Loucy (cell line): ENCODE measurements around the gene WHRN.
A peak's percentile ranks its signal among the peaks of the same experiment; 100 is the strongest.

Experiments
- H2AFZ ChIP-seq: fragments of 200-600 bp; sonication (generic); 2 replicates; pipeline ENCODE4 v1.6.0; 2016; ENCODE audit warnings: antibody characterized with exemption, mild to moderate bottlenecking, low read length, moderate library complexity
- H3F3A ChIP-seq: fragments of 200-600 bp; 2 replicates; pipeline ENCODE4 v1.6.0; 2016; ENCODE audit warnings: antibody characterized with exemption, low read depth, mild to moderate bottlenecking
- H3K27me3 ChIP-seq: fragments of 200-600 bp; sonication (generic); 2 replicates; pipeline ENCODE4 v1.6.1; 2014; ENCODE audit warnings: low read length, mild to moderate bottlenecking; ENCODE audit not compliant: insufficient read depth, poor library complexity, severe bottlenecking
- H3K36me3 ChIP-seq: fragments of 200-600 bp; sonication (generic); 2 replicates; pipeline ENCODE4 v1.6.1; 2016; ENCODE audit warnings: low read length; ENCODE audit not compliant: insufficient read depth
- H3K4me1 ChIP-seq: fragments of 200-600 bp; sonication (generic); 2 replicates; pipeline ENCODE4 v1.5.1; 2014; ENCODE audit warnings: low read length, mild to moderate bottlenecking; ENCODE audit not compliant: insufficient read depth, poor library complexity, severe bottlenecking
- H3K4me2 ChIP-seq: fragments of 200-600 bp; sonication (generic); 2 replicates; pipeline ENCODE4 v1.6.0; 2014; ENCODE audit warnings: antibody characterized with exemption, low read length, low read depth, mild to moderate bottlenecking; ENCODE audit not compliant: poor library complexity, severe bottlenecking
- H3K4me3 ChIP-seq: fragments of 200-600 bp; sonication (generic); 2 replicates; pipeline ENCODE4 v1.5.1; 2014; ENCODE audit warnings: low read length, mild to moderate bottlenecking, mixed read lengths; ENCODE audit not compliant: poor library complexity, severe bottlenecking
- H3K79me2 ChIP-seq: fragments of 200-600 bp; sonication (generic); 2 replicates; pipeline ENCODE4 v1.6.1; 2014; ENCODE audit warnings: low read length; ENCODE audit not compliant: insufficient read depth
- H3K9ac ChIP-seq: fragments of 200-600 bp; sonication (generic); 2 replicates; pipeline ENCODE4 v1.6.0; 2014; ENCODE audit warnings: mild to moderate bottlenecking, low read depth, low read length, moderate library complexity; ENCODE audit not compliant: poor library complexity, severe bottlenecking
- H3K9me2 ChIP-seq: fragments of 200-600 bp; sonication (generic); replicated peaks from 2 replicates; pipeline ENCODE4 v1.6.1; 2016; ENCODE audit warnings: low read depth, low read length, mixed read lengths
- H3K9me3 ChIP-seq: fragments of 200-600 bp; sonication (generic); 2 replicates; pipeline ENCODE4 v1.6.1; 2014; ENCODE audit warnings: mild to moderate bottlenecking, antibody characterized with exemption, low read length, low read depth; ENCODE audit not compliant: insufficient read depth
- H4K20me1 ChIP-seq: fragments of 200-600 bp; sonication (generic); 2 replicates; pipeline ENCODE4 v1.6.0; 2014; ENCODE audit warnings: antibody characterized with exemption, low read length, mild to moderate bottlenecking; ENCODE audit not compliant: insufficient read depth, poor library complexity, severe bottlenecking
- CTCF ChIP-seq: fragments of 200-600 bp; sonication (generic); conservative IDR thresholded peaks from 2 replicates; pipeline ENCODE4 v1.5.1; 2014; ENCODE audit warnings: mild to moderate bottlenecking, antibody characterized with exemption, low read length
- EZH2phosphoT487 ChIP-seq: fragments of 200-600 bp; IDR thresholded peaks from 2 replicates; pipeline ENCODE4 v1.6.1; 2018; ENCODE audit warnings: antibody characterized with exemption, mild to moderate bottlenecking, moderate library complexity, borderline replicate concordance

The WHRN gene

GRCh38 chr9:114387680-114388356 is 117.5 kb downstream of the WHRN start, which contains the start of gene AKNA:
Gene AKNA, minus strand, starts transcription at chr9:114387982. Its CDS starts 6,649 bp downstream, at chr9:114381333.
- H3K79me2 ChIP-seq: peaks cover 83% of the 10 kb centered on the region
- H3K9me2 ChIP-seq: no peaks in the 10 kb centered on the region
- peaks cover 11% of the 10 kb centered on the region; the same call in 1 of the 2 replicates for H3F3A ChIP-seq
- H3K27me3 ChIP-seq: no peaks in the 10 kb centered on the region
- H3K4me1 ChIP-seq: peaks cover 61% of the 10 kb centered on the region
- H3K9ac ChIP-seq: peak within 1 kb of the TSS; percentile 93
- H3K4me2 ChIP-seq: peak within 1 kb of the TSS; percentile 97
- no peaks in the 10 kb centered on the region for H3K9me3 ChIP-seq
- H2AFZ ChIP-seq: no peak within 1 kb of the TSS
- TF ChIP-seq CTCF (no peak), EZH2phosphoT487 (no peak)
- no peaks in the 10 kb centered on the region for H3K36me3 ChIP-seq
- H3K4me3 ChIP-seq: peak within 1 kb of the TSS; percentile 90
- peaks cover 17% of the 10 kb centered on the region for H4K20me1 ChIP-seq

GRCh38 chr9:114386886-114387679 is 118.2 kb downstream of the WHRN start:
- Histone ChIP-seq H4K20me1 (peaks cover 23% of the 10 kb centered on the region), H3K4me3 (peak overlapping the region; percentile 90), H2AFZ (no peak overlapping the region), H3K4me1 (peaks cover 64% of the 10 kb centered on the region), H3K9me2 (no peaks in the 10 kb centered on the region), H3F3A (peaks cover 11% of the 10 kb centered on the region; the same call in 1 of the 2 replicates), H3K9me3 (no peaks in the 10 kb centered on the region), H3K36me3 (no peaks in the 10 kb centered on the region), H3K9ac (peak overlapping the region; percentile 93), H3K4me2 (peak overlapping the region; percentile 97), H3K79me2 (peaks cover 83% of the 10 kb centered on the region), H3K27me3 (no peaks in the 10 kb centered on the region)
- TF ChIP-seq EZH2phosphoT487: no peak
- TF ChIP-seq CTCF: no peak

GRCh38 chr9:114386361-114386885 is 118.8 kb downstream of the WHRN start:
- Histone ChIP-seq H2AFZ (no peak overlapping the region), H3K4me3 (peak overlapping the region; percentile 90)

More at GRCh38 chr9:114386361-114386885, 118.8 kb downstream of the WHRN start:
- Histone ChIP-seq H3K27me3 (no peaks in the 10 kb centered on the region), H3K36me3 (no peaks in the 10 kb centered on the region), H3F3A (peaks cover 11% of the 10 kb centered on the region; the same call in 1 of the 2 replicates), H3K4me2 (peak overlapping the region; percentile 97), H4K20me1 (peaks cover 26% of the 10 kb centered on the region), H3K9me2 (no peaks in the 10 kb centered on the region), H3K9ac (peak overlapping the region; percentile 93), H3K9me3 (no peaks in the 10 kb centered on the region), H3K4me1 (peaks cover 69% of the 10 kb centered on the region), H3K79me2 (peaks cover 89% of the 10 kb centered on the region)
- TF ChIP-seq CTCF: no peak
- TF ChIP-seq EZH2phosphoT487: no peak
